ENCODE data around the gene MKS1. TPM values are rescaled to one million over a fixed set of nuclear protein-coding genes. Genes with fewer than 3 reads are reported as not detected.

MKS1 gene
- total RNA-seq, 2 experiments from 2014 or later: 4.6 to 6.4 TPM

DNA sequence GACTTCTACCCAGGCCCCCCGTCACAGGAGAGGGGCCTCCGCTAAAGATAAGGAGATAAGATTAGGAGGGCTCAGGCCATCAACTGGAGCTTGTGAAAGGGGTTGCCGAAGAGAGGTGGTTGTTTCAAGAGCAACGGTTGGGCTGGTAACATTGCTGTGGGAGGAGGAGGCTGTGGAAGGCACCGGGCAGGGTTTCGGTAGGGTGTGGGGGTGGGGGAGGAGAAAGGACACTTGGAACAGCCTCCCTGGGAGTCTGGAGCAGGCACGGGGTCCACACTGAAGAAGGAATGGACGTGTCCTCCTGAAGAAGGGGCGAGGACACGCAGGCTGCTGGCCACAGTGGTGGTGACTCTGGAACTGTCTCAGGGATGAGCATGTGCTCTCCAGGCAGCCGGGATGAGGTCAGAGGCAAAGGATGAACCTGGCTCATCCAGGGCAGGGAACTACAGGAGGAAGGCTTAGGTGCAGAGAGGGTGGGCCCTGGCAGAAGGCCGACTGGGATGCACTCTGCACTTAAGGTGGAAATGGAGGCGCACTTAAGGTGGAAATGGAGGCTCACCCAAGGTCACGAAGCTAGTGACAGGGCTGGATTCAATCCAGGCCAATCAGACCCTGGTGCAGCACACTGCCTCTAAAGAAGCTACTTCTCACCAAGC is 27.7 kb downstream of the MKS1 start:
- TF ChIP-seq, protein P1, sequence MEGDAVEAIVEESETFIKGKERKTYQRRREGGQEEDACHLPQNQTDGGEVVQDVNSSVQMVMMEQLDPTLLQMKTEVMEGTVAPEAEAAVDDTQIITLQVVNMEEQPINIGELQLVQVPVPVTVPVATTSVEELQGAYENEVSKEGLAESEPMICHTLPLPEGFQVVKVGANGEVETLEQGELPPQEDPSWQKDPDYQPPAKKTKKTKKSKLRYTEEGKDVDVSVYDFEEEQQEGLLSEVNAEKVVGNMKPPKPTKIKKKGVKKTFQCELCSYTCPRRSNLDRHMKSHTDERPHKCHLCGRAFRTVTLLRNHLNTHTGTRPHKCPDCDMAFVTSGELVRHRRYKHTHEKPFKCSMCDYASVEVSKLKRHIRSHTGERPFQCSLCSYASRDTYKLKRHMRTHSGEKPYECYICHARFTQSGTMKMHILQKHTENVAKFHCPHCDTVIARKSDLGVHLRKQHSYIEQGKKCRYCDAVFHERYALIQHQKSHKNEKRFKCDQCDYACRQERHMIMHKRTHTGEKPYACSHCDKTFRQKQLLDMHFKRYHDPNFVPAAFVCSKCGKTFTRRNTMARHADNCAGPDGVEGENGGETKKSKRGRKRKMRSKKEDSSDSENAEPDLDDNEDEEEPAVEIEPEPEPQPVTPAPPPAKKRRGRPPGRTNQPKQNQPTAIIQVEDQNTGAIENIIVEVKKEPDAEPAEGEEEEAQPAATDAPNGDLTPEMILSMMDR (IDR thresholded peaks at IDR 0.05): no peak
- ChIA-PET CTCF (no interaction called here), POLR2A (no interaction called here)
- Mint-ChIP-seq H3K27me3 (peaks cover 4% of the 10 kb centered on the region), H3K36me3 (ENCODE audit: low read depth) (no peaks in the 10 kb centered on the region), H3K27ac (no peak overlapping the region), H3K9me3 (no peaks in the 10 kb centered on the region), H3K4me3 (no peak overlapping the region), H3K4me1 (ENCODE audit: low read depth) (no peaks in the 10 kb centered on the region)
- DNase-seq (no peak), ATAC-seq (ENCODE audit: poor library complexity) (no peak)
- intact Hi-C loops (cut with DNase I, micrococcal nuclease): no loop called here
- Histone ChIP-seq H3K27ac (ENCODE audit: low read depth in 1 of 2, low read length in 2 of 2) (no peak overlapping the region), H3K36me3 (ENCODE audit: insufficient read depth, low read length) (no peaks in the 10 kb centered on the region), H3K4me3 (ENCODE audit: low read length) (no peak overlapping the region), H3K27me3 (ENCODE audit: control insufficient read depth in 1 of 2, insufficient read depth in 2 of 2, low read length in 2 of 2) (peaks cover 5 to 8% of the 10 kb centered on the region in 2 experiments), H3K9me3 (ENCODE audit: control insufficient read depth in 1 of 2, insufficient read depth in 1 of 2, low read length in 2 of 2) (no peaks in the 10 kb centered on the region), H3K4me1 (ENCODE audit: insufficient read depth, low read length) (no peaks in the 10 kb centered on the region)

DNA sequence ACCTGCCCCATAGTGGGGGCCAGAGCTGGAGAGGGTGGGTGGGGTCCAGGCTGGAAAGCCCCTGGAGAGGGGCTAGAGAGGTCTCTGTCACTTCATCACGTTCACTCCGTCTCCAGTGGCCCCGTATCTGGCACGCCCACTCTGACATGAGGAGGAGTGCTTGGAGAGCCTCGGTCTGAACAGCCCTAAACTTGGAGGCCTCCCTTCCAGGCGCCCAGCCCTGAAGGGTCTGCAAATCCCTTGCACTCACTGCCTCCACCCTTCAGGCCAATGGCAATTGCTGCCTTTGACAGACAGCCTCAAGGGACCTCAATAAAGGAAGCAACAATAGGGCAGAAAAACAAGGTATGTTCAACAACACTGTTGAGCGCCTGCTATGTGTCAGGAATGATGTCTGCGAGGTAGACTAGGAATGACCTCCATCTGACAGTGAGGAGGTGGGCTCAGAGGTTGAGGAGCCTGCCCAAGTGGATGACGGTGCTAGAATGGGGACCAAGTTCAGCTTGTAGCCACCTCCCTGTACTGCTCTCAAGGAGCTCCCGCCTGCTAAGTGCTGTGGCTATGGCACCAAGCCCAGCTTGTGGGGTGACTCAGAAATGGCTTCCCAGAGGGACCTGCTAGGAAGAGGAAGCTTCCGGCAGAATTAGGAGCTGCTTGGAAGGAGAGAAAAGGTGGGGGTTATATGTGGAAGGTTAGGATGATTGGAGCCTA is 29.5 kb downstream of the MKS1 start:
- Mint-ChIP-seq H3K36me3 (ENCODE audit: low read depth) (no peaks in the 10 kb centered on the region), H3K27ac (no peak overlapping the region), H3K27me3 (peaks cover 4% of the 10 kb centered on the region), H3K4me3 (no peak overlapping the region), H3K4me1 (ENCODE audit: low read depth) (no peaks in the 10 kb centered on the region), H3K9me3 (no peaks in the 10 kb centered on the region)
- Histone ChIP-seq H3K9me3 (ENCODE audit: control insufficient read depth in 1 of 2, insufficient read depth in 1 of 2, low read length in 2 of 2) (no peaks in the 10 kb centered on the region), H3K4me3 (ENCODE audit: low read length) (no peak overlapping the region), H3K27ac (ENCODE audit: low read depth in 1 of 2, low read length in 2 of 2) (no peak overlapping the region), H3K27me3 (ENCODE audit: control insufficient read depth in 1 of 2, insufficient read depth in 2 of 2, low read length in 2 of 2) (peaks cover 3 to 8% of the 10 kb centered on the region in 2 experiments), H3K36me3 (ENCODE audit: insufficient read depth, low read length) (no peaks in the 10 kb centered on the region), H3K4me1 (ENCODE audit: insufficient read depth, low read length) (no peaks in the 10 kb centered on the region)
- ATAC-seq (ENCODE audit: poor library complexity) (no peak), DNase-seq (no peak)
- CTCF ChIA-PET: no interaction called here
- TF ChIP-seq, protein P1 (IDR thresholded peaks at IDR 0.05): no peak
- intact Hi-C loops (cut with DNase I, micrococcal nuclease): no loop called here
- POLR2A ChIA-PET: no interaction called here

DNA sequence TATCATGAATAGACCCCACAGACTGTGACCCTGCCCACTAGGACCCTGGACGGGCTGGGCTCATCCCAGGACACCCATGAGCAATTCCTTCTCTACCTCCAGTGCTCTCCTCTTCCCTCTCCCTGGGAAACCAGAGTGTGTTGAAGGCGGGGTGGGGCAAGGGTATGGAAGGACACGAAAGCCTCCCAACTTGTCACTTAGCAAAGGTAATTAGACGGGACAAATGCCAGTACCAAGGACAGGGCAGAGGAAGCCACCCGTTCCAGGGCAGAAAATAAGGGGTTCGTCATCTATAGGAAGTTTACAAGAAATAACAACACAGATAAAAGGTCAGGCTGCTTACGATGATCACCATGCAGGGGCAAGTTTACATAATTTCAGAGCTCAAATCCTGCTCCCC is 31.4 kb downstream of the MKS1 start:
- H3K4me1 Mint-ChIP-seq (ENCODE audit: low read depth): no peaks in the 10 kb centered on the region
- Histone ChIP-seq H3K27me3 (ENCODE audit: control insufficient read depth in 1 of 2, insufficient read depth in 2 of 2, low read length in 2 of 2) (peaks cover 3 to 8% of the 10 kb centered on the region in 2 experiments), H3K9me3 (ENCODE audit: control insufficient read depth in 1 of 2, insufficient read depth in 1 of 2, low read length in 2 of 2) (no peaks in the 10 kb centered on the region), H3K27ac (ENCODE audit: low read depth in 1 of 2, low read length in 2 of 2) (no peak overlapping the region), H3K4me1 (ENCODE audit: insufficient read depth, low read length) (no peaks in the 10 kb centered on the region), H3K36me3 (ENCODE audit: insufficient read depth, low read length) (no peaks in the 10 kb centered on the region), H3K4me3 (ENCODE audit: low read length) (no peak overlapping the region)
- intact Hi-C loops (cut with DNase I, micrococcal nuclease): no loop called here
- TF ChIP-seq, protein P1 (IDR thresholded peaks at IDR 0.05): no peak
- no peaks in the 10 kb centered on the region for H3K9me3 Mint-ChIP-seq
- H3K36me3 Mint-ChIP-seq (ENCODE audit: low read depth): no peaks in the 10 kb centered on the region
- ChIA-PET POLR2A (no interaction called here), CTCF (no interaction called here)
- DNase-seq (no peak), ATAC-seq (ENCODE audit: poor library complexity) (no peak)
- no peak overlapping the region for H3K27ac Mint-ChIP-seq
- H3K27me3 Mint-ChIP-seq: peaks cover 4% of the 10 kb centered on the region
- no peak overlapping the region for H3K4me3 Mint-ChIP-seq
